ENCODE measurements around the gene METTL25. TPM values are rescaled to one million over a fixed set of nuclear protein-coding genes. Genes with fewer than 3 reads are reported as not detected.

The METTL25 gene
- total RNA-seq, 1 experiment from 2014 or later, result 3.5 TPM

DNA sequence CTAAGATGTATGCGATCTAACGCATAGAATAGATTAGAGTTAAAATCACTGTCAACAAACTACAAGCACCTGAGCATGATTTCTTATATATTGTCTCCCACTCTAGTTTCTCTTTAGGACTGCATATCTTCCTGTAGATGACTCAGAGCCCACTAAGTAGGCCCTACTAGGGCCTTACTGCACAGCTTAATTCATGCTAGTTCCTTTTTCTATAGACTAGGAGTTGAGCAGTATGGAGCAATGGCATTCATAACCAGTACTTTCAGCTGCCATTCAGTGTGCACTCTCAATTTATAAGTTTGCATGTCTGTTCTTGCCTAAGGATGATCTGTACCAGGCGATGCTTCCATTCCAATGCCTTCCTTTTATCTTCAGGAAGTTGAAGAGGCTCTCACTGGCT is 103.5 kb downstream of the METTL25 start:
- intact Hi-C loops (cut with micrococcal nuclease; ENCODE audit: unreplicated experiment) (no loop called here), in situ Hi-C loops (cut with HindIII; ENCODE audit: low pct_unique_long_range_greater_than_20kb, low sequenced_read_pairs) (no loop called here)
- ATAC-seq (no peak), DNase-seq (ENCODE audit: low read depth, low spot score) (no peak)
- H3K4me3 ChIP-seq (ENCODE audit: low read depth in 2 of 2, low read length in 2 of 2), result no peak overlapping the region
- no peaks in the 10 kb centered on the region for H3K4me1 ChIP-seq (ENCODE audit: control insufficient read depth, insufficient read depth, low read length)
- BruUV-seq (replicated peaks), result no TSS peak
- no peaks in the 10 kb centered on the region for H3K27me3 ChIP-seq (ENCODE audit: control insufficient read depth, insufficient read depth, low read length)
- POLR2A ChIA-PET, result no interaction called here
- no peaks in the 10 kb centered on the region for H3K9me3 ChIP-seq (ENCODE audit: control insufficient read depth, insufficient read depth, low read depth, low read length)
- CTCF ChIA-PET, result no interaction called here
- H3K36me3 ChIP-seq (ENCODE audit: control insufficient read depth, insufficient read depth, low read length), result no peaks in the 10 kb centered on the region
- TF ChIP-seq, protein P1, sequence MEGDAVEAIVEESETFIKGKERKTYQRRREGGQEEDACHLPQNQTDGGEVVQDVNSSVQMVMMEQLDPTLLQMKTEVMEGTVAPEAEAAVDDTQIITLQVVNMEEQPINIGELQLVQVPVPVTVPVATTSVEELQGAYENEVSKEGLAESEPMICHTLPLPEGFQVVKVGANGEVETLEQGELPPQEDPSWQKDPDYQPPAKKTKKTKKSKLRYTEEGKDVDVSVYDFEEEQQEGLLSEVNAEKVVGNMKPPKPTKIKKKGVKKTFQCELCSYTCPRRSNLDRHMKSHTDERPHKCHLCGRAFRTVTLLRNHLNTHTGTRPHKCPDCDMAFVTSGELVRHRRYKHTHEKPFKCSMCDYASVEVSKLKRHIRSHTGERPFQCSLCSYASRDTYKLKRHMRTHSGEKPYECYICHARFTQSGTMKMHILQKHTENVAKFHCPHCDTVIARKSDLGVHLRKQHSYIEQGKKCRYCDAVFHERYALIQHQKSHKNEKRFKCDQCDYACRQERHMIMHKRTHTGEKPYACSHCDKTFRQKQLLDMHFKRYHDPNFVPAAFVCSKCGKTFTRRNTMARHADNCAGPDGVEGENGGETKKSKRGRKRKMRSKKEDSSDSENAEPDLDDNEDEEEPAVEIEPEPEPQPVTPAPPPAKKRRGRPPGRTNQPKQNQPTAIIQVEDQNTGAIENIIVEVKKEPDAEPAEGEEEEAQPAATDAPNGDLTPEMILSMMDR (IDR thresholded peaks at IDR 0.05), result no peak
- TF ChIP-seq TCF7L2 (IDR thresholded peaks at IDR 0.05; ENCODE audit: low read depth, low read length), result no peak
- H3K27ac ChIP-seq (ENCODE audit: low read length), result no peak overlapping the region

DNA sequence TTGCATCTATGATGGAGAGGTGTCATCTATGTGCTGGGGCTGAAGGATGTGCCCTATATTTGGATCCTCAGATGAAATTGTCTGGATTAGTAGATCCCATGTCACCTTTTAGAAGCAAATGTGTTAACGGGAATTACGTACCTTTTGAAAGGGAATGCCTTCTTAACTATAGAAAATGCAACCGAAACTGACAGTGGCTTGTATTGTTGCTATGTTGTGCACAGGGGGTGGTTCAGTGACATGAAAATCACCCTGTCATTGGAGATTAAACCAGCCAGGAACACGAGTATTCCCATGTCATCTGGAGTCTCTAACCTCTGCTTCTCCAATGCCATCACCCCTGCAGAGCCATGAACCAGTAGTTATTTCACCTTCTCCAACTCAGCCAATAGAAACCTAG is 110.2 kb downstream of the METTL25 start:
- no peak overlapping the region for H3K4me3 ChIP-seq (ENCODE audit: low read depth in 2 of 2, low read length in 2 of 2)
- no peaks in the 10 kb centered on the region for H3K9me3 ChIP-seq (ENCODE audit: control insufficient read depth, insufficient read depth, low read depth, low read length)
- CTCF ChIA-PET, result no interaction called here
- no TSS peak for BruUV-seq (replicated peaks)
- no peaks in the 10 kb centered on the region for H3K27me3 ChIP-seq (ENCODE audit: control insufficient read depth, insufficient read depth, low read length)
- H3K4me1 ChIP-seq (ENCODE audit: control insufficient read depth, insufficient read depth, low read length), result no peaks in the 10 kb centered on the region; the same call in 1 of the 2 replicates
- POLR2A ChIA-PET, result no interaction called here
- ATAC-seq (no peak), DNase-seq (ENCODE audit: low read depth, low spot score) (no peak)
- intact Hi-C loops (cut with micrococcal nuclease; ENCODE audit: unreplicated experiment) (no loop called here), in situ Hi-C loops (cut with HindIII; ENCODE audit: low pct_unique_long_range_greater_than_20kb, low sequenced_read_pairs) (no loop called here)
- no peak overlapping the region for H3K27ac ChIP-seq (ENCODE audit: low read length)
- TF ChIP-seq POLR2AphosphoS5 (IDR thresholded peaks at IDR 0.05; ENCODE audit: low read depth, low read length) (no peak), SIN3A (IDR thresholded peaks at IDR 0.05; ENCODE audit: borderline replicate concordance, insufficient read depth, low read depth, low read length) (no peak), TCF7L2 (IDR thresholded peaks at IDR 0.05; ENCODE audit: low read depth, low read length) (no peak)
- TF ChIP-seq, protein P2, sequence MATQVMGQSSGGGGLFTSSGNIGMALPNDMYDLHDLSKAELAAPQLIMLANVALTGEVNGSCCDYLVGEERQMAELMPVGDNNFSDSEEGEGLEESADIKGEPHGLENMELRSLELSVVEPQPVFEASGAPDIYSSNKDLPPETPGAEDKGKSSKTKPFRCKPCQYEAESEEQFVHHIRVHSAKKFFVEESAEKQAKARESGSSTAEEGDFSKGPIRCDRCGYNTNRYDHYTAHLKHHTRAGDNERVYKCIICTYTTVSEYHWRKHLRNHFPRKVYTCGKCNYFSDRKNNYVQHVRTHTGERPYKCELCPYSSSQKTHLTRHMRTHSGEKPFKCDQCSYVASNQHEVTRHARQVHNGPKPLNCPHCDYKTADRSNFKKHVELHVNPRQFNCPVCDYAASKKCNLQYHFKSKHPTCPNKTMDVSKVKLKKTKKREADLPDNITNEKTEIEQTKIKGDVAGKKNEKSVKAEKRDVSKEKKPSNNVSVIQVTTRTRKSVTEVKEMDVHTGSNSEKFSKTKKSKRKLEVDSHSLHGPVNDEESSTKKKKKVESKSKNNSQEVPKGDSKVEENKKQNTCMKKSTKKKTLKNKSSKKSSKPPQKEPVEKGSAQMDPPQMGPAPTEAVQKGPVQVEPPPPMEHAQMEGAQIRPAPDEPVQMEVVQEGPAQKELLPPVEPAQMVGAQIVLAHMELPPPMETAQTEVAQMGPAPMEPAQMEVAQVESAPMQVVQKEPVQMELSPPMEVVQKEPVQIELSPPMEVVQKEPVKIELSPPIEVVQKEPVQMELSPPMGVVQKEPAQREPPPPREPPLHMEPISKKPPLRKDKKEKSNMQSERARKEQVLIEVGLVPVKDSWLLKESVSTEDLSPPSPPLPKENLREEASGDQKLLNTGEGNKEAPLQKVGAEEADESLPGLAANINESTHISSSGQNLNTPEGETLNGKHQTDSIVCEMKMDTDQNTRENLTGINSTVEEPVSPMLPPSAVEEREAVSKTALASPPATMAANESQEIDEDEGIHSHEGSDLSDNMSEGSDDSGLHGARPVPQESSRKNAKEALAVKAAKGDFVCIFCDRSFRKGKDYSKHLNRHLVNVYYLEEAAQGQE (IDR thresholded peaks at IDR 0.05; ENCODE audit: insufficient read depth in 1 of 2, low read depth in 2 of 2, low read length in 1 of 2), result no peak
- TF ChIP-seq, protein P1 (IDR thresholded peaks at IDR 0.05), result no peak
- no peaks in the 10 kb centered on the region for H3K36me3 ChIP-seq (ENCODE audit: control insufficient read depth, insufficient read depth, low read length)
